ENCODE data around the gene PRXL2B.

DNA sequence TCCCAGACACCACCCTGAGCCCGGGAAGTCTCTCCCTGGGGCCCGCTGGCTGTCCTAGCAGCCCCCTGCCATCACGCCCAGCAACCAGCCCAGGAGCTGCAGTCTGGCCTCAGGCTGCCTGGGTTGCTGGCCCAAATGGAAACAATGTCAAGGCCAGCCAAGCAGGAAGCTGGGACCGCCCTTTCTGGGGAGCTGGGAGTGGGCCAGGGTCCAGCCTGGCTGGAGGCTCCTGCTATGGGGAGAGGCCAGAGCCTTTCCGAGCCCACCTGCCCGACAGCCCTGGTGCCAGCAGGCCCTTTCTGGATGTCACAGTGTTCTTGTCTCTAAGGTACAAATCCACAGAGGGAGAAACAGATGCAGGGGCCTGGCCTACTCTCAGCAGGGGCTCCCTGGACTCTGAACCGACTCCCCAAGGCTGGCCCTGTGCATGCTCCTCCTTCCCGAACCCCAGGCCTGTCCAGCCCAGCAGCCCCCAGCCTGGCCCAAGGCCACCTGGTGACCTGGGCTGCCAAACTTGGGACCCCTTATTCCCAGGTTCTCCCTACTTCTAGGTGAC, 47.4 kb downstream of the PRXL2B start:
- no peak for TF ChIP-seq POLR2A (IDR thresholded peaks at IDR 0.05)
- TF ChIP-seq, protein P1, sequence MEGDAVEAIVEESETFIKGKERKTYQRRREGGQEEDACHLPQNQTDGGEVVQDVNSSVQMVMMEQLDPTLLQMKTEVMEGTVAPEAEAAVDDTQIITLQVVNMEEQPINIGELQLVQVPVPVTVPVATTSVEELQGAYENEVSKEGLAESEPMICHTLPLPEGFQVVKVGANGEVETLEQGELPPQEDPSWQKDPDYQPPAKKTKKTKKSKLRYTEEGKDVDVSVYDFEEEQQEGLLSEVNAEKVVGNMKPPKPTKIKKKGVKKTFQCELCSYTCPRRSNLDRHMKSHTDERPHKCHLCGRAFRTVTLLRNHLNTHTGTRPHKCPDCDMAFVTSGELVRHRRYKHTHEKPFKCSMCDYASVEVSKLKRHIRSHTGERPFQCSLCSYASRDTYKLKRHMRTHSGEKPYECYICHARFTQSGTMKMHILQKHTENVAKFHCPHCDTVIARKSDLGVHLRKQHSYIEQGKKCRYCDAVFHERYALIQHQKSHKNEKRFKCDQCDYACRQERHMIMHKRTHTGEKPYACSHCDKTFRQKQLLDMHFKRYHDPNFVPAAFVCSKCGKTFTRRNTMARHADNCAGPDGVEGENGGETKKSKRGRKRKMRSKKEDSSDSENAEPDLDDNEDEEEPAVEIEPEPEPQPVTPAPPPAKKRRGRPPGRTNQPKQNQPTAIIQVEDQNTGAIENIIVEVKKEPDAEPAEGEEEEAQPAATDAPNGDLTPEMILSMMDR (IDR thresholded peaks at IDR 0.05) = no peak

Measured in adrenal gland (tissue), 5 donors.